Loucy (cell line): ENCODE measurements around the gene FRMD8.

Source experiments
- CTCF ChIP-seq: fragments of 200-600 bp; sonication (generic); conservative IDR thresholded peaks from 2 replicates; pipeline ENCODE4 v1.5.1; 2014; ENCODE audit warnings: mild to moderate bottlenecking, antibody characterized with exemption, low read length
- EZH2phosphoT487 ChIP-seq: fragments of 200-600 bp; IDR thresholded peaks from 2 replicates; pipeline ENCODE4 v1.6.1; 2018; ENCODE audit warnings: antibody characterized with exemption, mild to moderate bottlenecking, moderate library complexity, borderline replicate concordance

- TF ChIP-seq CTCF: no peak
- no peak for TF ChIP-seq EZH2phosphoT487
These were observed 30.0 kb upstream of the FRMD8 start for GRCh38 chr11:65356394-65356972.
